GM12875 (cell line): ENCODE measurements around the gene BBS5.
A peak's percentile ranks its signal among the peaks of the same experiment; 100 is the strongest.
"Not testable (repeated sequence)": the region's sequence is repeated elsewhere in the genome, so short reads cannot be mapped to it uniquely, and the experiment has no call there.

Experiments used
- H3K4me3 ChIP-seq: one replicate; pipeline ENCODE4 v1.5.1; 2011; ENCODE audit warnings: low read depth, low read length, control low read depth
- TF ChIP-seq, protein P1 (sequence below): IDR thresholded peaks from 2 replicates; pipeline ENCODE4 v1.5.1; 2011; ENCODE audit warnings: low read depth, mild to moderate bottlenecking, control low read depth, inconsistent platforms, low read length, moderate library complexity, borderline replicate concordance; ENCODE audit not compliant: insufficient read depth

Gene BBS5

GRCh38 chr2:169452080-169452479 is 27.2 kb upstream of the BBS5 start:
- TF ChIP-seq, protein P1, sequence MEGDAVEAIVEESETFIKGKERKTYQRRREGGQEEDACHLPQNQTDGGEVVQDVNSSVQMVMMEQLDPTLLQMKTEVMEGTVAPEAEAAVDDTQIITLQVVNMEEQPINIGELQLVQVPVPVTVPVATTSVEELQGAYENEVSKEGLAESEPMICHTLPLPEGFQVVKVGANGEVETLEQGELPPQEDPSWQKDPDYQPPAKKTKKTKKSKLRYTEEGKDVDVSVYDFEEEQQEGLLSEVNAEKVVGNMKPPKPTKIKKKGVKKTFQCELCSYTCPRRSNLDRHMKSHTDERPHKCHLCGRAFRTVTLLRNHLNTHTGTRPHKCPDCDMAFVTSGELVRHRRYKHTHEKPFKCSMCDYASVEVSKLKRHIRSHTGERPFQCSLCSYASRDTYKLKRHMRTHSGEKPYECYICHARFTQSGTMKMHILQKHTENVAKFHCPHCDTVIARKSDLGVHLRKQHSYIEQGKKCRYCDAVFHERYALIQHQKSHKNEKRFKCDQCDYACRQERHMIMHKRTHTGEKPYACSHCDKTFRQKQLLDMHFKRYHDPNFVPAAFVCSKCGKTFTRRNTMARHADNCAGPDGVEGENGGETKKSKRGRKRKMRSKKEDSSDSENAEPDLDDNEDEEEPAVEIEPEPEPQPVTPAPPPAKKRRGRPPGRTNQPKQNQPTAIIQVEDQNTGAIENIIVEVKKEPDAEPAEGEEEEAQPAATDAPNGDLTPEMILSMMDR: peak; percentile 15; the same call in 1 of the 2 replicates
- H3K4me3 ChIP-seq: no peak overlapping the region

DNA sequence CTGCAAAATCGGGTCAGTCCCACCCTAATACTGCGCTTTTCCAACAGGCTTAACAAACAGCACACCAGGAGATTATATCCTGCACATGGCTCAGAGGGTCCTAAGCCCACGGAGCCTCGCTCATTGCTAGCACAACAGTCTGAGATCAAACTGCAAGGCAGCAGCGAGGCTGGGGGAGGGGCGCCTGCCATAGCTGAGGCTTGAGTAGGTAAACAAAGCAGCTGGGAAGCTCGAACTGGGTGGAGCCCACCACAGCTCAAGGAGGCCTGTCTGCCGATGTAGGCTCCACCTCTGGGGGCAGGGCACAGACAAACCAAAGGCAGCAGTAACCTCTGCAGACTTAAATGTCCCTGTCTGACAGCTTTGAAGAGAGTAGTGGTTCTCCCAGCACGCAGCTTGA is 26.2 kb upstream of the BBS5 start:
- H3K4me3 ChIP-seq: not testable (repeated sequence)

- TF ChIP-seq, protein P1: no peak
- H3K4me3 ChIP-seq: no peak overlapping the region
Observed at GRCh38 chr2:169461143-169461542, 18.2 kb upstream of the BBS5 start.

DNA sequence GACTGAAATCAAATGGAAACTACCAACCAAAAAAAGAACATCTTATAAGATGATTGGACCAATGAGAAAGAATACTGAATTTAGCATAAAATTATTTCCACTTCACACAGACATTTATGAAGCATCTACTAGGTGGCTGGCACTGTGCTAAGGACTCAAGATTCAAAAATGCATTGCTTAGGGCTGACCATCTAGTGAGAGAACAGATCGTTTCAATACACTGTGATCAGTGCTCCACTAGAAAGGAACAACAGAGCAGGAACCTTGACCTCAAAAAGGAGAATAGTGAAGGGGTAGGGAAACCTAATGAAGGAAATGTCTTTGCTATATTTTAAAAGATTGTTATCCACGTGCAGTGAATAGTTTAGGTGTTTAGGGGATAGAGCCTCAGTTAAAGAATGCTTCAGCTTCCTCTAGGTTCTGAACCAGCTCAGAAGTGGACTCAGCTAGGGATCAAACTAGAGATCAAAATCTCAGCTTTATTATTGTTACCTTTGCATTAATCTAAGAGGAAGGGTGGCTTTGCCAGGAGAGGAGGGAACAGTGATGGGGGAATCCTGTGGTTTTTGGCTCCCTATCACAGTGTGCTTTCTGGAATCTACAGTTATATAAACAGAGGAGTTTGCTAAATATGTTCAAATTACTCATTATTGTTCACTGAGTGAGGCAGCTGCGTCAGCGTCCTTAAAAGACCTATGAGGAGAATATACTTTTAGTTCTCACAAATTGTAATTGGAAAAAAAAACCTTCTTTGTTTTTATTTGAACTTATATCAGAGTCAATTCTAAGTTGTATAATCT is 16.2 kb upstream of the BBS5 start:
- TF ChIP-seq, protein P1: no peak
- no peak overlapping the region for H3K4me3 ChIP-seq

DNA sequence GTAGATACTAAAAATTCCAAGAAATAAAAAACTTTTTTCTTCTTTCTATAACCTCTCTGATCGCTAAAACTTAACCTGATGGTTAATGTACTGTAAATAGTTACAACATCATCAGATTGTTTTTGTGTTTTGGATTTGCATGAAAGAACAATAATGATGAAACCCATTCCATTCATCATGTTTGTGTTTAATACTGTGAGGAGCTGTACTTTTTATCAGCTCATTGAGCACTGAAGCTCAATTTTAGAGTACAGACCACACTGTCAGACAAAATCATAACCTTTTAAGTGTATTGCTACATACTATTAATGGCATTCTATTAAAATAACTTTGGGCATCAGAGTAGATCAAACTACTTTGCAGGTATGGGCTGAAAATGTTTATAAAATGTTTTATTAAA is 14.8 kb upstream of the BBS5 start:
- no peak overlapping the region for H3K4me3 ChIP-seq
- TF ChIP-seq, protein P1: no peak

GRCh38 chr2:169464882-169465281 is 14.4 kb upstream of the BBS5 start:
- no peak overlapping the region for H3K4me3 ChIP-seq
- TF ChIP-seq, protein P1: no peak

DNA sequence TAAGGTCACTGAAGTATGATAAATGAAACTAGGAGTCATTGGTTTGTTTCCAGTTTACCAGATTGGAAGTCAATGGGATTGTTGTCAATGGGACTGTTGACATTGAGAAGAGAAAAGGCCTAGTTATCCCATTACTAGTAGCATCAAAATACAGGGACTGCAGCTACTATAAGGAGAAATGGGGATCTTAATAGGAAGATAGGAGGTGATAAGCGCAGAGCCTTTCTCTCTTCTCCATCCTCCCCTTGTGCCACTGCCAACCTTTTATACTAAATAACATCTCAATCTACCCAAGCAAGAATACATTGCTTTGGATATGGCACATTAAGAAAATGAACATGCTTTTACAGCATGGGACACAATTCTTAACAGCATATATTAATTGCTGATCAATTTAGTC is 10.5 kb upstream of the BBS5 start:
- H3K4me3 ChIP-seq: no peak overlapping the region
- TF ChIP-seq, protein P1: no peak
